K562 treated with DMSO at 1 percent for 24 hours (cell line): ENCODE results near the gene RNASET2. TPM values are rescaled to one million over a fixed set of nuclear protein-coding genes. Genes with fewer than 3 reads are reported as not detected.

Source experiments
- total RNA-seq: library from RNA; unstranded; fragments of 300-600 nt; gene quantifications from 2 replicates; pipeline ENCODE4 v1.2.3, GENCODE V29; 2022; ENCODE audit warnings: low read depth; ENCODE audit not compliant: insufficient read depth

RNASET2 gene, protein sequence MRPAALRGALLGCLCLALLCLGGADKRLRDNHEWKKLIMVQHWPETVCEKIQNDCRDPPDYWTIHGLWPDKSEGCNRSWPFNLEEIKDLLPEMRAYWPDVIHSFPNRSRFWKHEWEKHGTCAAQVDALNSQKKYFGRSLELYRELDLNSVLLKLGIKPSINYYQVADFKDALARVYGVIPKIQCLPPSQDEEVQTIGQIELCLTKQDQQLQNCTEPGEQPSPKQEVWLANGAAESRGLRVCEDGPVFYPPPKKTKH
- 97.0 and 102 TPM in 2 replicates for total RNA-seq

DNA sequence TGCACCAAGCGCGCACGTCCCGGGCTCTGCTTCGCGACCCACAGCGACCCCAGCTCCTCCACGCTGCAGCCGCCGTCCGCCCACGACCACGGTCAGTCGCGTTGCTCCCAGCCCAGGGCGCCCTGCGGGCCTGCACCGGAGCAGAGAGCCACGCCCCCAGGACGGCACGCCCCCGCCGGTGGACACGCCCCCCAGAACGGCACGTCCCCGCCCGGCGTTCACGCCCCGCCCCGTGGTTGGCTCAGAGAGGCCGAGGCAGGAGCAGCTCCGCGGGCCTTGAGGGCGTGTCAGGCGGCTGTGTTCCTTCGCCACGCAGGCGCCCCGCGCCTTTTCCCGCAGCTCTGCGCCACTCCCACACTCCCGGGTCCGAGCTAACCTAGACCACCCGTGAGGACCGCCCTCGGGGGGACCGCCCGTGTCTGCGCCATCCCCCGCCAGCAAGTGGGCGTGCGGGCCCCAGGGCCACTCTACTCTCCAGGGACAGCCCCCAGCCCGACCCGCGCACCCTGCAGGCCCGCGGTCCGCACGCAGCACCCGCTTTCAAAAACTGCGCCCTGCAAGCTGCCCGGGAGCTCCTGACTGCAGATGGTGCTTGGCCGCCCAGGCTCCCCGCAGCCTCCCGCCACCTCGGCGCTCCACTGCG lies at the start of gene RNASET2:
RNASET2 (minus strand) TSS at position 107 of the 643 bp plus-strand sequence. CDS start 368 bp downstream, outside the sequence.

DNA sequence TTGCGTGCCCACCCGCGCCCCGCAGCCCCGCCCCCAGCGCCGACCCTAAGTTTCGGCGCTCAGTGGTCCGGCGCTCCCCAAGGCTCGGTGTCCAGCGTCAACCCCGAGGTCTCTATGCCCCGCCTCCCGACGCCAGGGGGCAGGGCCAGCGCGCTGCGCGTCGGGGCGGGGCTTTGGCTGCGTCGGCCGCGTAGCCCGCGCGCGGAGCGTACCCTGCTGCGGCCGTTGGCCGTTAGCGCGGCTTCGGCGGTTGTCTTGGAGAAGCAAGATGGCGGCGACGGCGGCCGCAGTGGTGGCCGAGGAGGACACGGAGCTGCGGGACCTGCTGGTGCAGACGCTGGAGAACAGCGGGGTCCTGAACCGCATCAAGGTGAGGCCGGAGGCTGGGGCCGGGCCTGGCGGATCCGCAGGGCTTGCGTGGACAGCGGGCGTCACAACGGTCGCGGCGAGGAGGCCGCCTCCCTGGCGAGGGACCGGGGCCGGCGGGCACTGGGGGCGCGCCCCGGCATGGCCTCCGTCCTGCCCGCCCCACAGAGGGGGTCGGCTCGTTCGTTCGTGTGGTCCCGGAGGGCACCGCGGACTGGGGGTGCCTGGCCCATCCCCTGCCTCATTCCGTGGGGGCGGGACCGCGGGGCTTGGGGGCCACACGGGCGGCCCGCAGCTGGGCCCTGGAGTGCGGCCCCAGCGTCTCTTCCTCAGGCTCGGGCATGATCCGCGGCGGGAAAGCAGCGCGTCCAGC lies 43.0 kb upstream of the RNASET2 start, which contains the start of gene CEP43:
CEP43 (plus strand) TSS at position 253 of the 739 bp plus-strand sequence; CDS start at position 269, 16 bp downstream.

Other genes with a start within 250 kb of the RNASET2 start
- 9.6 and 11.7 TPM in 2 replicates for gene CEP43, start 42.8 kb upstream of the RNASET2 start, total RNA-seq
- not detected in 2 replicates for gene CCR6, start 166.5 kb upstream of the RNASET2 start, total RNA-seq
- gene GPR31, start 201.4 kb upstream of the RNASET2 start, total RNA-seq, result not detected in 2 replicates